Epidermal melanocyte (primary cell): Measurements from ENCODE around the gene KSR1.

Experiments
- DNase-seq: peaks from one replicate; pipeline ENCODE4 v3.0.0; 2011; ENCODE audit warnings: low spot score; ENCODE audit not compliant: insufficient read length

KSR1 gene

DNA sequence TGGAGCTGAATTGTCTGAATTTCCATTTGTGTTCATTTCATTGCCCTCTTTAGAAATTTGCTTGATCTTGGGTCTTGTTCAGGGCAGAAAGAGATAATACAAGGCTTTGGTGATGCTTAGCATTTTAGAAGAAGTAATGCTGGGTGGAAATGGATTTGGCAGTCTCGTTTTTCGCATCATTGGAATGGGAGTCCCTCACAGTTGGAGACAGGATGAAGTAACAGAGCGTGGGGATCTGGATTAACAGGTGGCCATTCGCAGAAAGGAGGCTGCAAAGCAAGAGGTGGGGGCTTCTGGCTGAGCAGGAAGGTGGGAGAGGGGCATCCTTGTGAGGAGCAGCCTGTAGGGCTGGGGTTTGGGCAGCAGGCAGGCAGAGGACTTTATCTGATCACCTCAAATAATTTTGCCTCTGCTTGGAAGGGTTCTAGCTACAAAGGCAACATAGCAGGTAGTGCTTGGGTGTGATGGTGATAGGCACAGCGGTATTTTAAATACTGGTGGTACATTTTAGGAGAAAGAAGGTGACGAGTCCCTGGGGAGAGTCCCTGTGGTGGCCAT lies 17.0 kb downstream of the KSR1 start:
- no peak for DNase-seq

DNA sequence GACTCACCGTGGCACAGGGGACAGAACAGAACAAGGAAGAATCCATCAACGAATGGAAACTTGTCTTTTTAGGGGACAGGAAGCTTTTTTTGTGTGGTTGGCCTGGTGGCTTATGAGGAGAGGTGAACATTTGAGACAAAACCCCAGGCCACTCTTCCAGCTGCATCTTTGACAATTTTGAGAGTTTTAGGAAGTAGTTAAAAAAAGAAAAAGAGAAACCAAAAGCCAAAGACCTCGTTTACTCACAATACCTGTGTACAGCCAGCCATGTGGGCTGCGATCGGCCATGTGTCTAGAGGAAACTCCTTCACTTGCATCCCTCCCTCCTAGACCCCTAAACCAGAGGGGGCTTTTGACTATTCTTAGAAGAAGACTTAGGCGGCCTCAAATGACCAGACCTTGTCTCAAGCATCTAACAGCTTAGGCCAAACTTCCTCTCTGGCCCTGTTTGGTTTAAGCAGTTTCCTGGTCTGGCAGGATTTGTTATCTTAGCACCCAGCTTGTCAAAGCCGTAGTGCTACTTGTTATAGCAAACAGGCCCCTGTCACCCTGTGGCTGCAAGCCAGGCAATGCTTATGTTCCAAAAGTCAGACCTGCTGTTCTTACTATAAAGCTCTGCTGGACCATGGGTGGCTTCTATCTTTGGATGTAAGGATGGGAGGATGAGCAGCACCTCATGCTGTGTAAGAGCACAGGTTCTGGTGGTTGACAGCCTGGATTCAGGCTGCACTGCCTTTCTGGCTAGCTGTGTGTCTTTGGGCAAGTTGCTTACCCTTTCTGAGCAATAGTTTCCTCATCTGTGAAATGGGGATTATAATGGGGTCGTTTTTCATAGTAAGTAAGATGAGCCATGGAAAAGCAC lies 17.7 kb downstream of the KSR1 start:
- no peak for DNase-seq

DNA sequence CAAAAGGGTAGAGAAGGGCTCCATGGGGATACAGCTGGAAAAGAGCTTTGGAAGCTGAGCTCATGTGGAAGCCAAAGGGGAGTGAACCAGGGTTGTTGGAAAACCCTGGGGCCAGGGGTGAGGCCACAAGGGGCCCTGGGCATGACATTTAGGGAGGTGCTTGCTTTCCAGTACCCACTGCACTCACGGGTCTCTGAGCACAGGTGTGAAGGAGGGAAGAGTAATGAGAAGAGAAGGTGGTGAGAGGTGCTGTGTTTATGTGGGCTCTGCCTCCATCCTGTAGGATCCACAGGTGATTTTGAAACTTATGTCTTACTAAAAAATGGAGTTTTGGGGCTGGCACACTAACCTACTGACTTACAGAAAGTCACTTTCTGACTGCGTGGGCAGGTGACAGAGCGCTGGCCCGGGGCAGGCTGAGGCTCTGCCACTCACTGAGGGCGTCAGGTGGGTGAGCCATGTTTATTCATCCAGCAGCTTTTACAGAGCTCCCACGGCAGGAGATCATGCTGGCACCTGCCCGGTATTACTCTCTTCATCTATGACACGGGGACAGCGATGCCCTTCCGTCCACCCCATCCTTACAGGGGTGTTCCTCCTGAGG lies 18.9 kb downstream of the KSR1 start:
- no peak for DNase-seq

DNA sequence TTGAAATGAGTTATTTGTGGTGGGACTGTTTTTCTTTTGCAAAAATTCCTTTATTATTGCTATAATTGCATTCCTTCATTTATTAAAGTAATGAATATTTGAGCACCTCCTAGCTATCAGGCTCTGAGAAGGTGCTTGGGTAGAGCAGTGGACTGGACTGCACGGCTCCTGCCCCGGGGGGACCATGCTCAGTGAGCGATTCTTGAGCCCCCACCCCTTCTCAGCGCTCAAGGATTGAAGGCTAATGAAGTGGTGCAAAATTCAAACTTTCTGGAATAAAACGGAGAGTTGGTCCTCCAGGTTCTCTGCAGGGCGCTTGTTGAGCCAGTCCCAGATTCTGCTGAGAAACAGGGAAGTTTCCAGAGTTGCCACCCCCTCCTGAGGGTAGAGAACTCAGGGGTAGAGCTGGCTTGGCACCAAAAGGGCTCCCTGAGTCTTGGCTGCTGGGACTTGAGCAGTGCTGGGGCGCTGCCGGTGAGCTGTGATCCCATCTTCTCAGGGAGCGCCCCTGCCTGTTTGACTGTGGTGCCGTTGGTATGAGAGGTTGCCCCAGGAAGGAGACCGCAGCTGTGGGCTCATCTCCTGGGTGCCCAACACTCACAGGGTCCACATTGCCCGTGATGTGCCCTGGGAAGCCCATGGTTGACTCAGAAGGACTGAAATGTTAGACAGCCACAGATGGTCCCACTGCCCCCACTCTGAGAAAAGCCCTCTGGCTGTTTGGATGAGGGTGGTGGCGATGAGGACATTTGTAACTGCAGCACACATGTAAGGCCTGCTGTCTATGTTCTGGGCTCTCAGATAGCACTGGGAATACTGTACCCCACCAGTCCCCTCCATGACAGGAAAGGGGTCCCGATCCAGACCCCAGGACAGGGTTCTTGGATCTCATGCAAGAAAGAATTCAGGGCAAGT lies 20.0 kb downstream of the KSR1 start:
- DNase-seq, result no peak

DNA sequence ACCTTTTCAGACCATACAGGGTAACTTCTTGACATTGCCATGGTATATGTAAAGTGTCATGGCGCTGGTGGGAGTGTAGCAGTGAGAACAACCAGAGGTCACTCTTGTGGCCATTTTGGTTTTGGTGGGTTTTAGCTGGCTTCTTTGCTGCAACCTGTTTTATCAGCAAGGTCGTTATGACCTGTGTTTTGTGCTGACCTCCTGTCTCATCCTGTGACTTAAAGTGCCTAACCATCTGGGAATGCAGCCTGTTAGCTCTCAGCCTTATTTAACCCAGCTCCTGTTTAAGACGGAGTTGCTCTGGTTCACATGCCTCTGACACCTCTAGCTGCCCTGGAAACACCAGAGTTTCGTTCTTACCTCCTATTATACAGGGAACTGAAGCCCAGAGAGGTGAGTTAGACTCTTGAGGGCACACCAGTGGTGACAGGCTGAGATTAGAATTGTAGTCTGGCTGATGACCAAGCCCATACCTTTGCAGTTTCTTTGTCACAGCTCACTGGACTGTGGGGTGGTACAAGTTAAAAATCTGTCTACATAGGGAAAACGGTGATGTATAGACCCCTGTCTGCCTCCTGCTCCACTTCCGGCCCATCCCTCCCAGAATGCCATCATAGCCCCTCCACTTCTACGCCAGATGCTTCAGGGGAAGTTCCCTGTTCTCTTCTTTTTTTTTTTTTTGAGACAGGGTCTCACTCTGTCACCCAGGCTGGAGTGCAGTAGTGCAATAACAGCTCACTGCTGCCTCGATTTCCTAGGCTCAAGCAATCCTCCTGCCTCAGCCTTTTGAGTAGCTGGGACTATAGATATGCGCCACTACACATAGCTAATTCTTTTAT lies 21.0 kb downstream of the KSR1 start:
- no peak for DNase-seq

DNA sequence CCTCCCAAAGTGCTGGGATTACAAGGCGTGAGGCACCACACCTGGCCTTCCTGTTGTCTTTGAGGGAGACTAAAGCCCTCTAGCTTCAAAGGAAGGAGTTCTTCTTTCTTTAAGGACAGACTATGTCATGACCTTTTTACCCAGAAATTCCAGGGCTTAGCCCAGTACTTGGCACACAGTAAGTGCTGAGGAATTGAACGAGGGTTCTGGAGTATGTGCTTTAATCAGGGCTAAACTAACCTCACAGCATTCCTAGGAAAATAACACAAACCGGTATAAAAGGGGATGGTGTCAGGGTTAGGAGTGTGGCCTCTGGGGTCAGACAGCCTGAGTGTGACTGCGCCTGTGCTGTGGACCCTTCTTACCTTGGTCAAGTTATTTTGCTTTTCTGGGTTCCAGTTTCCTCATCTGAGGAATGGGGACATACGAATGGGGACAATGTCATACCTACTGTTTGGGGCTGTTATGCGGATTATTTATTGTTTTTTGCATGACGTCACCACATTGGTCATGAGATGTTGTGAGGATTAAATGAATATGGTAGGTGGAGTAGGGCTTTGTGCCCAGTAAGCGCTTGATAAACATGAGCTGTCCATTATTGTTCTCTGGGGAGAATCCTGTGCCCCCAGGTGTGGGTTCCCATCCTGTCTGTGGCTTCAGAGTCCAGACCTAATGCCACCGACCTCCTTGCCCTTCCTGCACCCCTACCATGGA lies 21.9 kb downstream of the KSR1 start:
- DNase-seq, result no peak

DNA sequence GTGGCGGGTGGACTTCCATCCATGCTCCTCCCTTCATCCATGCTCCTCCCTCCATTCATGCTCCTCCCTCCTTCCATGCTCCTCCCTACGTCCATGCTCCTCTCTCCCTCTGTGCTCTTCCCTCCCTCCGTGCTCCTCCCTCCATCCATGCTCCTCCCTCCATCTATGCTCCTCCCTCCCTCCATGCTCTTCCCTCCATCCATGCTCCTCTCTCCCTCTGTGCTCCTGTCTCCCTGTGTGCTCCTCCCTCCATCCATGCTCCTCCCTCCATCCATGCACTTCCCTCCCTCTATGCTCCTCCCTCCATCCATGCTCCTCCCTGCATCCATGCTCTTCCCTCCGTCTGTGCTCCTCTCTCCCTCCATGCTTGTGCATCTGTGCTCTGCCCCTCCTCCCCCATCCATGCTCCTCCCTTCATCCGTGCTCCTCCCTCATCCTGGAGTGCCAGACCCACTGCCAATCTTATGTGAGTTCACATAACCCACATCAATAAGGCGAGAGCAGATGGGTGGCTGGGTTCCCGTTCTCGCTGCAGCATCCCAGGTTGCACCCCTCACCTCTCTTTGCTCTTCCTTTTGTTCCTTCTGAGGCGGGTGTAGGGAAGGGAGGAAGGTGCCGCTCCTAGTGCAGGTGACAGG lies 22.8 kb downstream of the KSR1 start:
- no peak for DNase-seq

DNA sequence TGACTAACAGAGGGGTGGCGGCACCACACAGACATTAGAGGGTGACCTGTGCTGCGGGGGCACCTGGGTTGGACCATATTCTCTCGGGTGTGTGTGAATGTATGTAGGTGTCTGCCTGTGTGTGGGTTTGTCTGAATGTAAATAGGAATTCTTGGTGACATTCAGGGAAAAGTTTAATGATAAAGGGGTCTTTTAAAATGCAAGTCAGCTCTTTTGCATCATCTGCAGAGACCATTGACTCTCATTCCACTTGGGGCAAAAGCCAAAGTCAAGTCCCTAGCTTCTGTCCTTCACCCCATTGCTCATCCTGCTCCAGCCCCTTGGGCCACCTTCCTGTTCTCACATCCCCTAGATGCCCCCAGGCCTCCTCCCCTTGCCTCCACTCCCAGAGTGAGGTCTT lies 23.6 kb downstream of the KSR1 start:
- no peak for DNase-seq

DNA sequence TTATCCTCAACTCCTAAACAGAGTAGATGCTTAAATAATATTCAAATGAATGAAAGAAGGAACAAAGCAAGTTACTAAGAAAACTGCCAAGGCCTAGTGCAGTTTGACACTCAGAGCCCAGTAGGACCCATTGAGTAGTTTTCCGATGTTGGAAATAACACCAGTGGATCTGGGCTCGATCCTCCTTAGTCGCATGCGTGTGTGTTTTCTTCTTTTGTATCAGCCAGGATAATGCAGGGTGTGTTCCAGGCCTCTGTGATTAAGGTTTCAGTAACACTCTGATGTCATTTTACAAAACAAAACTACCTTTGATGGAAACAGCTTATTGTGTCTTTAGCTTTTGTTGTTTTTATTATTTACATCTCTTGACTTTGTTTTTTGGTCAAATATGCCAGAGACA lies 24.5 kb downstream of the KSR1 start:
- no peak for DNase-seq

DNA sequence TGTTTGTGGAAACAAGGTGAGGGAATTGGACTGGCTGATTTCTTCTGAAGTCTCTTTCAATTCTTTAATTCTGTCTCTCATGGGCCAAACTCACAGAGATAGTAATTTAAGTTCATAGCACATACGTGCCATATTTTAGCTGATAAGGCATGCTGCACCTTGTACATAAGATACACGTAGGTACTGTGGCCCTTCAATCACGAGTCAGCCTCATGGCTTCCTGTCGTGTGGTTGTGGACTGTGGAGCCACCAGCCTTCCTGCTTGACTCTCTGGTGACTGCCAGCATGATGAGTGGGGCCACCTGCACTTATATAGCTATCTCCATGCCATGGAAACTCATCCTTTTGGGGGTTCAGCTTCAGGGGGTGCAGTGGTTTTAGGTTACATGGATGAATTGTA lies 25.1 kb downstream of the KSR1 start:
- no peak for DNase-seq

DNA sequence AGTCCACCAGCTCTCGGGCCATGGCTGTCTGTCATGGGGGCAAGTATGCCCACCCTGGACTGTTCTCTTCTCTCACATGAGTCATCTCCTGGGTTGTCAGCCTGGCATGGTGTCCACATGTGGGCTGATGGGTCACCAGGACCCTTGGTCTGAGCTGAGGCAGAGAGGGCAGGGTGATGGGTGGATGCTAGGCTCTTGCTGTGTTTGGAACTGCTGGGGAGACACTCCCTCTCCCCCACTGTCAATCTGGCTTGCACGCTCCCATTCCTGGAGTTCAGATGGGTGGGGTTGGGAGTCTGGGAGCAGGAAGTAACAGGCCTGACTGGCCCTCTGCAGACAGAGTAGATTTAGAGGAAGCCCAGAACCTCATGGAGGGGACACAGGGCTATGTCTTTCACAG lies 28.9 kb downstream of the KSR1 start:
- no peak for DNase-seq

DNA sequence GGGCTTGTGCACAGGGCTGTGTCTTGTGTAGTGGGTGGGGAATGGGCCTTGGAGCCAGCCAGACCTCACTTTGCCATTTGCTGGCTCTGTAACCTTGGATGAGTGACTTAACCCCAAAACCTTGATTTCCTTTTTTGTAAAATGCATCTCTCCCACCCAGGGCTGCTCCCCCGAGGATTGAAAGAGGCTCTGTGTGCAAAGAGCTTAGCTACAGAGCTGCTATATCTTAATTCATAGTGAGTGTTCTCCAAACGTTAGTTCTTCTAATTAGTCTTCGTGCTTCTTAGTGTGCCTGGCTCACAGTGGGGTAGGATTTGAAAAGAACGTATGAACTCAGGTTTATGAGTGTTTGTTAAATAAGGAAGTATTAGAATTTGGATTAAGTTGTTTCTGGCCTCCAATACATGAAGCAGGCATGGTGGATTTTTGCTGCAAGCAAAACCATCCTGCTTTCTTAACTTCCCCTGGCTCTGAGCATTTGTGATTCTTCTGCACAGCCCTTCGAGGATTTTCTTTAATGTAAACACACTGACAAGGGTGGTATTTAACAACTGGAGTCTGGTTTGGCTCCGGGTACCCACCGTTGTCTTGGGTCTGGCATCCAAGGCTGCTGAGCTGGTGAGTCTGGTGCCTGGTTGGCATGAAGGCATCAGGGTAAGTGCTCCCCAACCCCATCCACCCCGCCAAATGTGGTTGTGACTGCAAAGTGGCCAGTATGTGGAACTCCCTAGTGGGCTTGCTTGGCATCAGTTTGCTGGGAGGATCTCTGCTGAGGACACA lies 29.7 kb downstream of the KSR1 start:
- no peak for DNase-seq

DNA sequence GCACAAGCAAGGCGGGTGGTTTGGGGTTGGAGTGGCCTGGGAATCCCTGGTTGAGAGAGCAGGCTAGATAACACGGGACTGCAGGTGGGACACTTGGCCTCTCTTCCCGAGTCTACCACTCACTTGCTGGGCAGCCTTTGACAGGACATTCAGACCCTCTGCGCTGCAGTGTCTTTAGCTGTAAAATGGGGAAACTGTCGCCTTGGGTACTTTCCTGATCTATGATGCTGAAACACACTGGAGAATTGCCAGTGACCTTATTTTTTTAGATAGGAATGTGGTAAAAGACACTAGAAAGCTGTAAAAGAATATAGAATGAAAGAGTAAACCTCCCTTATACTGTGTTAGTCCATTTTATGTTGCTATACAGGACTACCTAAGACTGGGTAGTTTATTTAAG lies 30.5 kb downstream of the KSR1 start:
- DNase-seq, result no peak

DNA sequence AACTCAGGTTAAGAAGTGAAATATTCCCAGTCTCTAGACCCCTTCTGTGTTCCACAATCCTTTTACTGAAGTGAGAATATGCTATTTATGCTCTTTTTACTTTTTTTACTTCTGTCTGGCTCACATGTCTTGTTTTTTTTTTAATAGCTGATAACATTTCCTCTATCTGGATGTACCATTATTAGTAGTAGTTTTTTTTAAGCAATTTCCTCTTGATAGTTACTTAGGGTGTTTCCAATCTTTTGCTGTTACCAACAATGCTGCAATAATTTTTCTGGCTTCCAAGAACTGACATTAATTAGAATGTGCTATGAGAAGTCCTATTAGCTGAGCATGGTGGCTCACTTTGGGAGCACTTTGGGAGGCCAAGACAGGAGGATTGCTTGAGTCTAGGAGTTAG lies 32.0 kb downstream of the KSR1 start:
- no peak for DNase-seq

DNA sequence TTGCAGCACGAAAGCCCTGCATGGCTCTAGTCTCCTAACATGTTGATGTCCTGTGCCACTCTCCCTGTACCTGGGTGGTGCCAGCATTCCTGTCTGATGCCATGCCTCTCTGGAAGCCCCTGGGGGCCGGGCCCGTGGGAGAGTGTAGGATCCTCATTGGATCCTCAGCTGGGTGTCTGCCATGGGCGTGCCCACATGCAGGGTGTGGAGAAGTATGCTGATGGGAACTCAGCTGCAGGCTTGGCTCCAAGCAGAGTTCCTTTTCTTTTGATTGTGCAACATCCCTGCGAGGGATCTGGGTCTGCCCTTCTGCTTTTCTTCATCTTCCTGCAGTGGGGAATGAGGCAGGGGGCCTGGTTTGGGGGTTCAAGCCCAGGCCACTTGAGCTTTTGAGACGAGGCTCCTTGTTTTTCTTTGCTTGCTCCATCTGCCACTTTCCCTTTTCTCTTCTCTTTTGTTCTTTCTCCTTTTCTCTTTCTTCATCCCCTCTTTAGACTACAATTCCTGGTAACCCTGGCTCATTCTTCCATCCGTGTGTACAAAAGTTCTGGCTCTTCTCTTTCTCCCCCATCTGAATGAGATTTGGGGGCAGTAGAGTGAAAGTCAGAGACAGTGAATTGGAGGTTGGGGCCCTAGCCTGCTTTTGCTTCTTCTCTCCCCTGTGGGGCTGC lies 32.9 kb downstream of the KSR1 start:
- DNase-seq, result peak; percentile 54

DNA sequence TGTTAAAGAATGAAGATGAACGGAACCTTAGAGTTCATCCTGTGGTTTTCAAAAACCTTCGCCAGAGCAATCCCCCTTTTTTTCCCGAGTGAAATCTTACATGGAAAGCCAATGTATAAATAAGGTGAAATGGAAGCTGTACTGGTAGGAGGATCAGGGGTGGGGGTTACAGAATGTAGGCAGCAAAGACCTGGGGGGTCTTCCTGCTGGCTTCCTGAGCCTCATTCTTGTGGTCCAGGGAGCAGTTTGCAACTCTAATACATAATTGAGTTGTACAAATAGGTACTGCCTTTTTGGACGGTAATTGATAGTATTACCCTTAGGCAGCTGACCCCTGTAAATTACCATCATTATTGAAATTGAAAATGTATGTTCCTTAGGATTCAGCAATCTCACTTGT lies 34.1 kb downstream of the KSR1 start:
- DNase-seq, result no peak

DNA sequence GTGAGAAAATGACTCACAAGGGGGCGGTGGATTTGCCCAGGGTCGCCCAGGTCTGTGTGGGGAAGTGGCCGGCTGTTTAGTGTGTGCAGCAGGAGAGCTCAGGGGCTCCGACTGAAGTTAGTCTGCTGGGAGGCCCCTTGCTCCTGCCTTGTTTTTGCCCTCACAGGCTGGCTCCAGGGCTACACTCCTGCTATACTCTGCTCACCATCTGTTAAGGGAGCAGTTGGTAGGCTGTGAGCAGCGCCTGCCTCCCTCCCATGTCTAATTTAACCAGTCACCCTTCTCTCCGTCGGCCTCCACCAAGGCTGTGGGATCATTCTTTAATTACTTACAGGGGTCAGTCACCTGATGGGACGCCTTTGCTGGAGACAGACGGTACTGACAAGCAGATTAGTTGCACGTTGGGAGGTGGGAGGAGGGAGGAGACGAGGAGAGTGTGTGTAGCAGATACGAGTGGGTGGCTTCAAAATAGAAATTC lies 35.5 kb downstream of the KSR1 start:
- no peak for DNase-seq

DNA sequence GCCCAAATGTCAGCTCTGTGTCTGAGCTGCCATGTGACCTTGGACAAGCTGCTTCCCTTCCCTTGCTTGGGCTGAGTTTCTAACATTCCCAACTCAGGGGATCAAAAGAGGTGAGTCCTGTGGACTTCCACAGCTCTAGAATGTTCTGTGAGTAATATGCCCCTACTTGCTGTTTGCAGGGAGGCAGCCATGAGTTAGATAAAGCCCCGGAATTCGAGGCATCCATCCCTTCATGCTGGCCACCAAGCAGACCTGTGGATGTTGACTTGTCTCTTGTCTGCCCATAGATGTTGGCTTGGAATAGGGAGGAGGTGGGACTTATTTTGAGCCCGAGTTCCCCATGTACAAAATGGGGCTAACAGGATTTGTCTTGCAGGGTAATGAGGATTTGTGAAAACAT lies 36.2 kb downstream of the KSR1 start:
- no peak for DNase-seq
